CD14-positive monocyte (primary cell): ENCODE results near the gene CALHM2. TPM values are rescaled to one million over a fixed set of nuclear protein-coding genes. Genes with fewer than 3 reads are reported as not detected.

Source experiments
- DNase-seq, 3 donors: peaks; one replicate each; pipeline ENCODE4 v3.0.0-alpha.2; 2011 to 2022
- H2AFZ ChIP-seq: 2 replicates; pipeline ENCODE4 v1.6.0; 2012; ENCODE audit warnings: mild to moderate bottlenecking, low read depth, low read length, inconsistent platforms; ENCODE audit not compliant: insufficient read depth, poor library complexity, severe bottlenecking
- H3K27ac ChIP-seq, 2 donors: 1 replicate in 1 of 2; 2 replicates in 1 of 2; pipeline ENCODE4 v1.5.1; 2012 to 2013; ENCODE audit warnings: low read length in 2 of 2, control low read depth in 1 of 2, inconsistent platforms in 1 of 2, low read depth in 1 of 2, mild to moderate bottlenecking in 1 of 2
- H3K27me3 ChIP-seq, 2 donors: one replicate each; pipeline versions ENCODE4 v1.6.0 to v1.6.1; 2011 to 2013; ENCODE audit warnings: low read length in 2 of 2; ENCODE audit not compliant: control insufficient read depth in 2 of 2, insufficient read depth in 2 of 2
- H3K36me3 ChIP-seq, 2 donors: replicated peaks in 1 of 2; 1 replicate in 1 of 2; 2 replicates in 1 of 2; pipeline versions ENCODE4 v1.5.1 to v1.6.1; 2012 to 2013; ENCODE audit warnings: low read length in 2 of 2, control low read depth in 1 of 2, inconsistent platforms in 1 of 2, mild to moderate bottlenecking in 1 of 2; ENCODE audit not compliant: insufficient read depth in 2 of 2, control insufficient read depth in 1 of 2
- H3K4me1 ChIP-seq, 2 donors: 1 replicate in 1 of 2; 2 replicates in 1 of 2; pipeline versions ENCODE4 v1.5.1 to v1.6.1; 2012 to 2013; ENCODE audit warnings: low read length in 2 of 2, control low read depth in 1 of 2, inconsistent platforms in 1 of 2, mild to moderate bottlenecking in 1 of 2, moderate library complexity in 1 of 2; ENCODE audit not compliant: insufficient read depth in 2 of 2, control insufficient read depth in 1 of 2
- H3K4me2 ChIP-seq: replicated peaks from 2 replicates; pipeline ENCODE3; 2012; ENCODE audit warnings: low read length, moderate library complexity, mild to moderate bottlenecking; ENCODE audit not compliant: poor library complexity, severe bottlenecking; ENCODE audit errors: extremely low read depth
- H3K4me3 ChIP-seq, 3 experiments: fragments of 200-600 bp in 1 of 3; sonication (generic) in 1 of 3; replicated peaks in 1 of 3; 1 replicate in 2 of 3; 2 replicates in 1 of 3; pipeline ENCODE4 v1.5.1; 2011 to 2013; ENCODE audit warnings: low read length in 3 of 3, mild to moderate bottlenecking in 3 of 3, control low read depth in 2 of 3, low read depth in 2 of 3, inconsistent platforms in 1 of 3, moderate library complexity in 1 of 3
- H3K79me2 ChIP-seq: 2 replicates; pipeline ENCODE4 v1.6.0; 2012; ENCODE audit warnings: mild to moderate bottlenecking, control low read depth, inconsistent platforms, low read length, moderate library complexity; ENCODE audit not compliant: insufficient read depth
- H3K9ac ChIP-seq: 2 replicates; pipeline ENCODE4 v1.6.0; 2017; ENCODE audit warnings: low read length, mild to moderate bottlenecking; ENCODE audit not compliant: insufficient read depth, poor library complexity, severe bottlenecking
- H3K9me3 ChIP-seq, 2 donors: replicated peaks in 1 of 2; 1 replicate in 1 of 2; 2 replicates in 1 of 2; pipeline versions ENCODE4 v1.5.1 to v1.6.1; 2012 to 2013; ENCODE audit warnings: low read length in 2 of 2, control low read depth in 1 of 2; ENCODE audit not compliant: control insufficient read depth in 1 of 2, insufficient read depth in 1 of 2
- H4K20me1 ChIP-seq: 2 replicates; pipeline ENCODE4 v1.6.0; 2012; ENCODE audit warnings: mild to moderate bottlenecking, low read length, control low read depth, moderate library complexity; ENCODE audit not compliant: insufficient read depth
- H3K27ac Mint-ChIP-seq, 7 donors: one replicate each; pipeline ENCODE4 v1.8.0; 2020; ENCODE audit warnings: mild to moderate bottlenecking in 7 of 7, mixed read lengths in 7 of 7, moderate library complexity in 6 of 7, inconsistent platforms in 2 of 7
- H3K27me3 Mint-ChIP-seq, 3 donors: one replicate each; pipeline ENCODE4 v1.8.0; 2021 to 2022; ENCODE audit warnings: low read depth in 3 of 3, mild to moderate bottlenecking in 3 of 3, mixed read lengths in 3 of 3, moderate library complexity in 3 of 3, inconsistent platforms in 1 of 3
- H3K36me3 Mint-ChIP-seq, 2 donors: one replicate each; pipeline ENCODE4 v1.8.0; 2020; ENCODE audit warnings: mixed read lengths in 2 of 2, inconsistent platforms in 1 of 2, mild to moderate bottlenecking in 1 of 2
- H3K4me1 Mint-ChIP-seq: one replicate; pipeline ENCODE4 v1.8.0; 2020; ENCODE audit warnings: mild to moderate bottlenecking, mixed read lengths
- H3K4me3 Mint-ChIP-seq, 2 donors: one replicate each; pipeline ENCODE4 v1.8.0; 2020; ENCODE audit warnings: mild to moderate bottlenecking in 2 of 2, mixed read lengths in 2 of 2, moderate library complexity in 1 of 2
- H3K9me3 Mint-ChIP-seq, 7 donors: one replicate each; pipeline ENCODE4 v1.8.0; 2020 to 2022; ENCODE audit warnings: mixed read lengths in 7 of 7, mild to moderate bottlenecking in 6 of 7, moderate library complexity in 6 of 7, inconsistent platforms in 2 of 7
- CTCF ChIP-seq: fragments of 200-600 bp; IDR thresholded peaks from one replicate; pipeline ENCODE4 v1.8.0; 2022; ENCODE audit warnings: antibody characterized with exemption, mild to moderate bottlenecking
- WGBS: methylation state at CpG from one replicate; pipeline ENCODE4 v1.1.5; 2013; ENCODE audit warnings: missing lambda C conversion rate; ENCODE audit not compliant: insufficient coverage; 5-methylcytosine and 5-hydroxymethylcytosine counted together
- intact Hi-C, 2 donors: fragments of 100-400 bp; cut with micrococcal nuclease; formaldehyde crosslinking; loops; one replicate each; pipeline versions ENCODE4 v1.15.0 to v1.15.1; 2023
- polyA plus RNA-seq, 3 donors: library from polyadenylated mRNA; depleted of rRNA in 1 of 3; unstranded in 2 of 3; stranded (reverse) in 1 of 3; fragments of 300-500 nt in 2 of 3; fragments of >200 nt in 1 of 3; fragmentation: Illumina TruSeq in 2 of 3; gene quantifications; 1 replicate in 2 of 3; 2 replicates in 1 of 3; pipeline ENCODE4 v1.2.3, GENCODE V29; 2012 to 2021

Gene CALHM2
- polyA plus RNA-seq, 3 donors, result 48.4 to 80.7 (median 66.5) TPM

- H3K4me1 ChIP-seq, result peaks cover 70 to 75% of the 10 kb centered on the region in 2 donors
Observed at GRCh38 chr10:103472005-103472404, 19.8 kb upstream of the CALHM2 start.

More at GRCh38 chr10:103472005-103472404, 19.8 kb upstream of the CALHM2 start:
- Histone ChIP-seq H3K9me3 (no peaks in the 10 kb centered on the region), H4K20me1 (no peaks in the 10 kb centered on the region), H2AFZ (peak overlapping the region; percentile 79), H3K4me2 (peak overlapping the region; percentile 61), H3K9ac (peak overlapping the region; percentile 64), H3K27me3 (no peaks in the 10 kb centered on the region), H3K4me3 (peak overlapping the region in 2 of 3 experiments; percentile 0 to 36), H3K79me2 (no peaks in the 10 kb centered on the region), H3K27ac (peak overlapping the region; percentile 90), H3K36me3 (no peaks in the 10 kb centered on the region)
- TF ChIP-seq CTCF, result no peak
- DNase-seq, result no peak
- peaks cover 0 to 10% (median 3%) of the 10 kb centered on the region in 7 donors for H3K9me3 Mint-ChIP-seq
- H3K36me3 Mint-ChIP-seq, result peaks cover 0 to 5% of the 10 kb centered on the region in 2 donors
- WGBS, result 40% methylated on average over 2 of the region's 2 CpGs
- peak overlapping the region; percentile 84 to 93 (median 92) for H3K27ac Mint-ChIP-seq
- H3K27me3 Mint-ChIP-seq, result peaks cover 0 to 8% (median 2%) of the 10 kb centered on the region in 3 donors
- peaks cover 62% of the 10 kb centered on the region for H3K4me1 Mint-ChIP-seq
- peak overlapping the region; percentile 62 to 82 for H3K4me3 Mint-ChIP-seq
- intact Hi-C loops, result no loop called here
